Activated T-helper 1 cell treated with Interleukin-2 at 50 U/mL for 16 hours (primary cell): ENCODE results near the gene VWA1.
"Not testable (repeated sequence)": the region's sequence is repeated elsewhere in the genome, so short reads cannot be mapped to it uniquely, and the experiment has no call there.

ENCODE experiments used
- DNase-seq: peaks from one replicate; pipeline ENCODE4 v3.0.0-alpha.2; 2020; ENCODE audit warnings: low read depth

The VWA1 gene

DNA sequence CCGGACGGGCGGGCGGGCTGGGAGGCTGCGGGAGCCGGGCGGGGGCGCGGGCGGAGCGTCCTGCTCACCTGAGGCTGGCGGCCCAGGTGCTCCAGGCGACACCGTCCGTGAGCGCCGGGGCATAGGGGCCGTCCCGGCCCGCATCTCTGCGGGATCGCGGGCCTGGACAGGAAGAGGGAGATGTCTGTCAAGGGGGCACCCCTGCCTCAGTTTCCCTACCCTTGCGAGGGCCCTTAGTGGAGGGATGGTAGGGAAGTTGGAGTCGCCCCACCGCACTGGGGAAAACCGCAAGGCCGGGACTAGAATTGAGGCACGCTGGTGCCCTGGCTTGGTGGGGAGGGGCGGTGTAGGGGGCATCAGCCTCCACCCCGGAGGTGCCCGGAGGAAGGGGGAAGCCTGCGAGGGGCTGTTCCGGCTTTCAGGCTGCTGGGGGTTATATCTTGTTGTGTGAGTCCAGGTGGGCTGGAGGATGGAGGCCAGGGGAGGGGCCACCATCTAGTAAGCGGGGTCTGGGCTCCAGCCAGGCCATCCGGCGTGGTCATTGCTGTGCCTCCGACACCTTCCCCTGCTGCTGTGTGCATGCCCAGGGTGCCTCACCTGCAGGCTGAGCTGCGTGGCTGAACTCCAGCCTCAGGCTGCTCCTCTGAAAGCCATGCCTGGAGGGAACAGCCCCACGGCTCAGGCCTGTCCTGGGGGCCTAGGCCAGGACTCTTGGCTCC is 580 bp downstream of the VWA1 start:
- DNase-seq = no peak

GRCh38 chr1:1436630-1437032 is 1.1 kb downstream of the VWA1 start:
- no peak for DNase-seq

GRCh38 chr1:1437033-1437903 is 1.8 kb downstream of the VWA1 start:
- DNase-seq = no peak

DNA sequence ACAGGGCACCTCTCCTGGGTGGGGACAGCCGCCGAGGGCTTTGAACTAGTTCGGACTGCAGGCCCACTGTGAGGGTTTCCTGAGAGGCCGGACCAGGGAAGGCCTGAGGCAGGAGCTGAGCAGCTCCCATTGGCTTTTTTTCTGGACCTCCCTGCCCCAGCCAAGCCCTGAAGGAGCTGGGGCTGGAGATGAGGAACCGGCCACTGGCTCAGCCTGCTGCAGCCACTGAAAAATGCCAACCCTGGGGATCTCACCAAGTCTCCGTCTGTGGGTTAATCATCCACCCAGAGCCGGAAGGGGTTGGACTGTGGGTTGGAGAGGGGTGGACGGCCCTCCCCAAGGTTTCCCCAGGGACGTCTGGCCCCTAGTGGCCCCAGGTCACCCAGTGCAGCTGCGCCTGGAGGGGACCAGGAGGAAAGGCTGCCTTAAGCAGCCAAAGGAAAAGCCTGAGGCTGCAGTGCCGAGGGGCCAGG is 2.5 kb downstream of the VWA1 start:
- no peak for DNase-seq

DNA sequence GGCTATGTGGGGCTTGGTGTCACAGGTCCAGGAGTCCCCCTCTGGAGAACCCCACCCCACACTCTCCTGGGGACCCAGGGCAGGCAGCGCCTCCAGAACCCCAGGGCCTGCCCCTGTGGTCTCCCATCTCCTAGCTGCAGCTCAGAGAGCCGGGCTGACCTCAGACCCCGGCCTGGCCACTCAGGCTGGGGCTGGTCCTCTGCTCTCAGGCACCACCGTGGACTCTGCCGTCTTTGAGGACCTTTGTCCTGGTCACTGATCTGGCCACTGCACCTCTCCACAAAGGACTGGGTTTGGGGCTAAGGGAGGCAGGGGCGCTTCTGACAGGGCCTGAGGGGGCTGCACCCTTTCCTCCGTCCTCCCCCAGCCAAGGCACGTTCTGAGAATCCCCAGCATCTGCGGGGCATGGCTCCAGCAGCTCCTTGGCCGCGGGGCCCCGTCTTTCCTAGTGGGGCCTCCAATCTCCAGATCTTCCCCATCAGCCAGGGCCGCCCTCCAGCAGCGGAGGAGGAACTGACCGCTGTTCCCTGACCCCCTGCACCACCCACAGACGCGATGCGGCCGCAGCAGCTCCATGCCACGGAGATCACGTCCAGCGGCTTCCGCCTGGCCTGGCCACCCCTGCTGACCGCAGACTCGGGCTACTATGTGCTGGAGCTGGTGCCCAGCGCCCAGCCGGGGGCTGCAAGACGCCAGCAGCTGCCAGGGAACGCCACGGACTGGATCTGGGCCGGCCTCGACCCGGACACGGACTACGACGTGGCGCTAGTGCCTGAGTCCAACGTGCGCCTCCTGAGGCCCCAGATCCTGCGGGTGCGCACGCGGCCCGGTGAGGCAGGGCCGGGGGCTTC is 3.3 kb downstream of the VWA1 start:
- DNase-seq = no peak

GRCh38 chr1:1439546-1440261 is 4.2 kb downstream of the VWA1 start:
- DNase-seq = no peak

GRCh38 chr1:1440262-1441001 is 4.9 kb downstream of the VWA1 start:
- DNase-seq = no peak

GRCh38 chr1:1441002-1441888 is 5.8 kb downstream of the VWA1 start:
- peak; percentile 38 for DNase-seq

DNA sequence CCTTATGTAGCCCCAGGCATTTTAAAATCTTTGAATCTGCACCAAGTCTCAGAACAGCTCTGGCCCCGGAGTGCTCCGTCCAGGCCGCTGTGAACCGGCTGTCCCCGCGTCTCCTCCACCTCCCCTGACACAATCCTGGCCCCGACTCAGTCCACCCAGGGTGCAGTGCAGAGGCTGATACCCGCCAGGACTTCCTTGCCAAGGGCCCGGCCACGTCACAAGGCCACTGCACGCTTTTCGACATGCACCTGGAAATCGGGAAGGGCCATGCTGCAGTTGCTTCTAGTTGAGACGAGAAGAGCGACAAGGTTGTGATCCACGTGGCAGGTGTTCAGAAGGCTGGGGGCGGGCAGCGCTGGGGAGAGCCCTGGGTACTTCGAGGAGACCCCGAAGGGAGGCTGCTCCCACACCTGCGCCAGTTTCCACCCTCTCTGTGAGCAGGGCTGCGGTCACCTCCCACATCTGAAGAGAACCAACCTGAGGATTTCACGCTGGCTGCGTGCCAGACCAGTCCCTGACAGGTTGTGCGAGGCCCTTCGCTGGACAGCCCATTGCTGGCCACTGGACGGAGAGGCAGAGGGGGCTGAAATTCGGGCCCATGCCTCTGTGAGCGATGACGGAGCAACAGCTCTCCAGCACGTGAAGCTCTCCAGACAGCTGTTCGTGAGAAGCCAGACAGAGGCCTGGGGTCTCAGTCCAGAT is 6.7 kb downstream of the VWA1 start:
- no peak for DNase-seq

- DNase-seq = not testable (repeated sequence)
Observed at GRCh38 chr1:1446631-1447030, 11.1 kb downstream of the VWA1 start.

GRCh38 chr1:1449099-1449739 is 13.7 kb downstream of the VWA1 start, which contains the start of gene ATAD3C:
Gene ATAD3C, plus strand, starts transcription at chr1:1449689. Its CDS starts 995 bp downstream, at chr1:1450684.
- DNase-seq = no peak

DNA sequence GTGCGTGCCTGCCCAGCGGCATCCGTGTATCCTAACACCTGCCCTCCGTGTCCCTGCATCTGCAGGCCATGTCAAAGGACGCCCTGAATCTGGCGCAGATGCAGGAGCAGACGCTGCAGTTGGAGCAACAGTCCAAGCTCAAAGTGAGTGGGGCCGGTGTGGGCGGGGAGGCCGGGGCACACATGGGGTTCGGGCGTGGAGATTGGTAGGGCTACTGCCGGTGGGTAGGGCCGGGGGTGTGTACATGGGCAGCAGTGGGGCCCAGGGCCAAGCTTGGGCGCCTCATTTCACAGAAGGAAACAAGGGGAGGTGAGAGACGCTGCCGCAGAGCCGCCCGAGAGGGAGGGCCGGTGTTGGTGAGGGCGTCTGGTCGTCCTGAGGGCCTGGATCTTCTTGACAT is 15.1 kb downstream of the VWA1 start:
- DNase-seq = not testable (repeated sequence)

DNA sequence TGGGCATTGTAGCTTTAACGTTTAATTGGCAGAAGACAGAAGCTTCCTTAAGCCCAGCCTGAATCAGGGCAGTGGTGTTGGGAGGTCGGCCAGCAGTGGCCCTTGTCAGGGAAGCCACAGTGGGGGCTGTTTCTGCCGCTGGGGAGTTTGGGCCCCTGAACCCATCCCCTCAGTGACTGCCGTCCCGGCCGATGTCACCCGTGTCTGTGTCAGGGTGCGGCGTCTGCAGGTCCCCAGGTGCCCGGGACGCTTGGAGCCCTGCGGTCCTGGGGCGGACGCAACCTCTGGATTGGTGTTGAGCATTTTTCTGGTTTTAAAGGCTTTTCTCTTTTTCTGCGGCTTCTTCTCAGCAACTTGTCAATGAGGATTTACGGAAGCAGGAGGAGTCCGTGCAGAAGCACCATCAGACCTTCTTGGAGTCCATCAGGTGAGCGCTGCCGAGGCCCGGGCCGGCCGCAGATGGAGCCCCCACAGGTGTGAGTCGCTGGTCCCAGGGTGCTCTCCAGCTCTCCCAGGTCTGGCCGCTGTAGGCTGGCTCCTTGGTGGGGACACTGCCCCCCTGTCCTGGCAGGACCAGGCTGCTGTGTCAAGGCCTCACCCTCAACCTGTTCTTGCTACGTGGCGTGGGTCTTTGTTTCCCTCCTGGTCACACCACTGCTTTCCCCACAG is 16.3 kb downstream of the VWA1 start:
- no peak for DNase-seq

- DNase-seq = not testable (repeated sequence)
Observed at GRCh38 chr1:1452365-1452739, 16.9 kb downstream of the VWA1 start.

- DNase-seq = no peak
Observed at GRCh38 chr1:1452882-1453281, 17.4 kb downstream of the VWA1 start.

- DNase-seq = not testable (repeated sequence)
Observed at GRCh38 chr1:1454286-1455056, 19.0 kb downstream of the VWA1 start.

DNA sequence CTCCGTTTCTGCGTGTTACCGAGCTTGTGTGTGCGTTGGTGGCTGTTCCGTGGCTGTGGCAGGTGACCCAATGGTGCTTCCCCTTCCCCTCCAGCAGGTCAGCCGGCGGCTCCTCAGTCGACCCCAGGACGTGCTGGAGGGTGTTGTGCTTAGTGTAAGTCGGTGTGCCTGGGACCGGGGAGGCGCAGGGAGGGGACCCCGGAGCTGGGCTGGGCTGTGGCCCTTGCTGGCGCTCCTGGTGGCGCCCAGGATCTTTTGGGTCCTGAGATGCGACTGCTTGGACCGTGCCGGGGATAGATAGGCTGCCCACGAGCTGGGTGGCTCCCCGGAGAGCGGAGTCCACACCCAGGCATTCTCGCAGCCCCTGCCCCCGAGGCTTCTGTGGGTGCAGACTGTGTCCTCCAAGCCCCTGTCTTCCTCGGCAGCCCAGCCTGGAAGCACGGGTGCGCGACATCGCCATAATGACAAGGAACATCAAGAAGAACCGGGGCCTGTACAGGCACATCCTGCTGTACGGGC is 19.9 kb downstream of the VWA1 start:
- DNase-seq = no peak
